Renal cortical epithelial cell (primary cell): ENCODE data around the gene IPO11. TPM values are rescaled to one million over a fixed set of nuclear protein-coding genes. Genes with fewer than 3 reads are reported as not detected.

Source experiments
- DNase-seq: peaks from one replicate; pipeline ENCODE4 v3.0.0-alpha.2; 2011; ENCODE audit warnings: low read depth
- total RNA-seq: library from RNA; depleted of rRNA; stranded (reverse); fragments of >200 nt; gene quantifications from 2 replicates; pipeline ENCODE4 v1.2.3, GENCODE V29; 2014

The IPO11 gene
- total RNA-seq: 22.1 and 31.6 TPM in 2 replicates

DNA sequence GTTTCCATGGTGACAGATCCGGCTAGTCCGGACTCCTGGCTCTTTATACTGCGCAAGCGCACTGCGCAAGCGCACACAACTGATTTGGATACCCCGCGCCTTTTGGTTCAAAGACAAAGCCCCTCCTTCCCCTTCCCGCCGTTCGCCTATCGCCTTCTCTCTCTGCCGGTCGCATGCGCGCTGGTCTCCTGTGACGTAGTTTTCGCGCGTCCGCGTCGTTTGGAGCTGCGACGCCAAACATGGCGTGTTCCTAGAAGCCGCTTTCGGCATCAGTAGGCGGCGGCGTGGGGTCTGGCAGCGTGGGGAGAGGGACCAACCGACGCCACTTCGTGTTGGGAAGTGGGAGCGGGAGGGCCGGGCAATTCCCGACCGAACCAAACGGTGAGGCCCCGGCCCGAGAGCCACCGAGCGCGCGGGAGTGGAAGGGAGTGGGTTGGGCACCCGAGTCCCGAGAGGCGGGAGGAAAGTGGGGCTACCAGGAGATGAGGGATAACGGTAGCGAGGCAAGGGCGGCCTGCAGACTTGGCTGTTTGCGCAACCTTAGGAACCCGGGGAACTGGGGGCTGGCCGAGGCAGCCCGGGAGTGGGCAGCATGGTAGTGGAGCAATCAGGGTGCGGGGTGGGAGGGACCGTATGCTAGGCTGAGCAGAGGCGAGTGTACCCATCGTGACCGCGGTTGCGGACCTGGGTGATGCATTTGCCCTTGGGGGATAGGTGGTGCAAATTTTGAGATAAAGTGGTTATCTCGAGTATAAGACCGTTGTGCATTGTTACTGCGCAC, at the start of gene IPO11:
Gene IPO11, plus strand, starts transcription at position 215 of the 781 bp plus-strand sequence. CDS start 24,517 bp downstream, outside the sequence.
- DNase-seq: peak; percentile 97

DNA sequence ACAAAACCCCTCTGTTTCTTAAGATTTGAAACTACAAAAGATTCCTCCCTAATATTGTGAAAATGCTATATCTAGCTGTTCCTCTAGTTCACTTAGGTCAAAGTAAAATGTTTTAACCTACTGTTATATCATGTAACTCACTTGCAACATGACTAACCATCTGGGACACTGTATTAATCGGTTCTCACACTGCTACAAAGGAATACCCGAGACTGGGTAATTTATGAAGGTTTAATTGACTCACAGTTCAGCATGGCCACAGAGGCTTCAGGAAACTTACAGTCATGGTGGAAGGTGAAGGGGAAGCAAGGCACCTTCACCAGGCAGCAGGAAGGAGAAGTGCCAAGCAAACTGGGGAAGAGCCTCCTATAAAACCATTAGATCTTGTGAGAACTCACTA, 43.5 kb upstream of the IPO11 start:
- no peak for DNase-seq

DNA sequence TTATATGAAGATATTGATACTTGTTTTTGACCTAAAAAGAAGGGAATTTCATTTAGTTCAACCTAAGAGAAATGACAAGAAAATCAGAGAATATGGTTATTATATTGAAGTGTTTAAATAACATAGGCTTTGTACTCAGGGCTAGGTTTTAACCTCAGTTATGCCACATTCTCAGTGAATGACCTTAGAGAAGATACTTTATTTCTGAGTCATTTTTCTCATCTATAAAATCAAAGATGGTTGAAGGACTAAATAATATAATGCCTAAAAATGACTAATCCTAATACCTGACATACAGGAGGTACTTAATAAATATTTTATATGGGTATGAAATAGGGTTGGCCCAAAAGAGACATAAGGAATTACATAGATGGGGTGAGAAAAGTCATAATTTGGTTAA, 41.2 kb upstream of the IPO11 start:
- no peak for DNase-seq

DNA sequence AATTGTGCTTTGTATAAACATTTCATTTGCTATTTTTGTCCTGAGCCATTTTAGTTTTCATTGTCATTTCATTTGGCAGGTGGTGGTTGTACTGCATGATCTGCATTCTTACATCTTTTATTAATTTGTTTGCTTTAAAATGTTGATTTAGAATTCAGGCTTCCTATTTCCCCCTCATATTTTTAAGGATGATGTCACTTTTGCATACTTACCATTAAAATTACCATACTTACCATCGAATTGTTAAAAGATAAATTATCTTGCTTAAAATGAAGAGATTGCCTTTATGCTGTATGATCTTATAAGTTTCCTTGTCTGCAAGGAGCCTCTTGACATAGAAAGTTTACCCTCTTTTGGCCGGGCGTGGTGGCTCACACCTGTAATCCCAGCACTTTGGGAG, 40.0 kb upstream of the IPO11 start:
- no peak for DNase-seq

DNA sequence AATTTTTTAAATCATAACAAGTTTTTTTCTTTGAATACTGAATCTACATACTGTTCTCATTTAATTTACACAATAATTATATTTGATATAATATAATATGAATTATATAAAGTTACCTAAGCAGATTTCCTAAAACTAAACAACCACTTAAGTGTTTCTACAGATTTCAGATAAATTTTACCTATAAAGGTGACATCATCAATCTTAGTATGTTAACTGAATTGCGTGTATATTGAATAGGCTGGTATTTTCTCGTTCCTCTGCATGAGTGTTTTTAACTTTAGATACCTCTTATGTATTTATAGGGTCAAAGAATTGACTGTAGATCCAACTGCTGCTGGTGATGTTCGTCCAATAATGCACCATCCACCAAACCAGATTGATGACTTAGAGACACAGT, 39.2 kb upstream of the IPO11 start:
- no peak for DNase-seq

DNA sequence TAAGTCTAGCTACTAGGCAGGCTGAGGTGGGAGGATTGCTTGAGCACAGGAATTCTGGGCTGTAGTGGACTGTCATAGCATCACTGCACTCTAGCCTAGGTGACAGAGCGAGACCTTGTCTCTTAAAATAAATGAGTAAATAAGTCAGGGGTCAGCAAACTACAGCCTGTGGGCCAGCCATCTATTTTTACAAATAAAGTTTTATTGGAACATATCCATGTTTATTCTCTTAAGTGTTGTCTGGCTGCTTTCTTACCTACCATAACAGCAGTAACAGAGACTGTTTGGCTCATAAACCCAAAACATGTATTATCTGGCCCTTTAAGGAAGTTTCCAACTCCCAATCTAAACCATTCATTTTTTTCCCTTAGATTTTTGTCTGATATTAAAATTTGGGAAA, 38.5 kb upstream of the IPO11 start:
- DNase-seq: no peak

- no peak for DNase-seq
These were observed 36.9 kb upstream of the IPO11 start for GRCh38 chr5:62375627-62376026.

GRCh38 chr5:62376064-62376463, 36.5 kb upstream of the IPO11 start:
- DNase-seq: peak; percentile 39

DNA sequence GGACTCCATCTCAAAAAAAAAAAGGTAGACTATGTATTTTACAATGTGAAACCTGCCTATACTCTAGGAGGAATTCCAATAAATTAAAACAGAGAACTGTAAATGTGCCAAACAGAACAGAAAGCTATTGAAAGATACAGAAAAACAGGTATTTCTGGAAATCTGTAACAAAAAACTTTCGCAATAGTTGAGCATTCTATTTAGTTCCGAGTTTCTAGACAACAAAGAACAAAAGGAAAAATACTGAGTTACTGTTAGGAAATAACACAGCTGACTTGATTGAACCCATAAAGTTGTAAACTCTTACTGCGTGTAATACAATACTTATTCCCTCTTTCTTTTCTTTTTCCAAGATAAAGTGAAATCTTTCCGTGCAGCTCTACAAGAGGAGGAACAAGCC, 27.4 kb upstream of the IPO11 start:
- DNase-seq: peak; percentile 68

- peak; percentile 30 for DNase-seq
These were observed 26.7 kb upstream of the IPO11 start for GRCh38 chr5:62385816-62386400.

DNA sequence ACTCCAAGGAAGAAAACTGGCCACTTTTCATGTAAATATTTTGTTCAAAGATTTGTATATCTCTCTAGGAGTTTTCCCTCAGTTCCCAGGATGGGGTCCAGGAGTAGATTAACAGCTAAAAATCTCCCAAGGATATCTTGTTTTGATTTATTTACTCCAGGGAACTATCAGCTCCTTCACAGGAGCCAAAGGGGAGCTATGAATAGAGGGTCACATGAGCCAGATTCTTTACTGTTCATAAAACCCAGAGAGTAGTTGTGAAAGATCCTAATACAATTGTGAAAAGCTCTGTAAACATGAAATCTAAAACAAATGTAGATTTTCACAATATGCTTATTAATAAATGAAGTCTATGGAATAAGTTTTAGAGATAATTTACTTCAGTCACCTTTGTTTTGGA, 25.7 kb upstream of the IPO11 start:
- no peak for DNase-seq

DNA sequence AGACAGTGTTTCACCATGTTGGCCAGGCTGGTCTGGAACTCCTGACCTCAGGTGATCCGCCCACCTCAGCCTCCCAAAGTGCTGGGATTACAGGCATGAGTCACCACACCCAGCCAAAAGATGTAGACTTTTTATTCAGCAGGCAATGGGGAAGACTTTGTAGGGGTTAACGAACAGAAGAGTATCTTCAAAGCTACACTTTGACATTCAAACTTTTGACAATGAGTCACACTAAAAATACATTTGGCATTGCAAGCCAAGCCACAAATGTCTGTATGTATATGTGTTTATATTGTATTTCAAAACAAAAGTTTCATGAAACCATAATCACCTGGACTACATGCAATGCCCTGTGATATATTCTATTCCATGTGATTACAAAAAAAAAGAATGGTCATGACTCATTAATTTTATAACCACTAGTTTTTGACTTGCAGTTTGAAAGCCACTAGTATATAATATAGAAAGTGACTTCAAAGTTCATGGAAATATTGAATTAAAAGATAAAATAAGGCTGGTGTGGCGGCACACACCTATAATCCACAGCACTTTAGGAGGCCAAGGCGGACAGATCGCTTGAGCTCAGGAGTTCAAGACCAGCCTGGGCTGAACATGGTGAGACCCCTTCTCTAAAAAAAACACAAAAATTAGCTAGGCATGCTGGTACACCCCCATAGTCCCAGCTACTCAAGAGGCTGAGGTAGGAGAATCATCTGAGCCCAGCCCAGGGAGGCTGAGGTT, 17.2 kb upstream of the IPO11 start:
- DNase-seq: peak; percentile 22

- peak; percentile 94 for DNase-seq
These were observed 8.9 kb upstream of the IPO11 start, which contains the start of gene DIMT1 for GRCh38 chr5:62403411-62404250. TSS of gene DIMT1 (minus strand) at chr5:62403905. CDS start at chr5:62403772, 133 bp downstream.

GRCh38 chr5:62413711-62414110, 1.1 kb downstream of the IPO11 start:
- DNase-seq: no peak

DNA sequence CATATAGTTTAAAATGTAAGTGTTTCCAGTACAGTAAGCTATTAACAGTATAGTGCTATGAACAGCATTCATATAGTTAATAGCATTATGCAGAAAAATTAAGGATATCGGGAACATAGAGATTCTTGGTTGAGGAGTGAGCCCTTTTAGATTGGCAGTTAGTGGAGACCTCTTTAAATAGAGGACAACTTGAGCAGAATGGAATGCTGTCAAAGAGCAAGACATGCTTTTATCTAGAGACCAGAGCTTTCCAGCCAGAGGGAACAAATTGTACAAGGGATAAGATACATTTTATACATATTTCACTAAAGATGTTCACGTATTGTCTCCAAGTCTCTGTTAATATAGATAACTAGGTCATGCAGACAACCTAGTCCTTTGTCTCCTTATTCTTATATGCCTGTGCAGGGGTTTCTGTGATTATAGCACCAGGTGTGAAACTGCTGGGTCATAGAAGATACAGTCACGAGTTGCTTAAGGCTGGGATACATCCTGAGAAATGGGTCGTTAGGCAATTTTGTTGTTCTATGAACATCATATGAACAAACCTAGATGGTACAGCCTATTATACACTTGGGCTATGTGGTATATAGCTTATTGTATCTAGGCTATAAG, 6.0 kb downstream of the IPO11 start:
- no peak for DNase-seq

GRCh38 chr5:62419609-62420008, 7.0 kb downstream of the IPO11 start:
- DNase-seq: no peak

GRCh38 chr5:62421414-62421813, 8.9 kb downstream of the IPO11 start:
- DNase-seq: no peak

- DNase-seq: no peak
These were observed 12.2 kb downstream of the IPO11 start for GRCh38 chr5:62424763-62425162.

DNA sequence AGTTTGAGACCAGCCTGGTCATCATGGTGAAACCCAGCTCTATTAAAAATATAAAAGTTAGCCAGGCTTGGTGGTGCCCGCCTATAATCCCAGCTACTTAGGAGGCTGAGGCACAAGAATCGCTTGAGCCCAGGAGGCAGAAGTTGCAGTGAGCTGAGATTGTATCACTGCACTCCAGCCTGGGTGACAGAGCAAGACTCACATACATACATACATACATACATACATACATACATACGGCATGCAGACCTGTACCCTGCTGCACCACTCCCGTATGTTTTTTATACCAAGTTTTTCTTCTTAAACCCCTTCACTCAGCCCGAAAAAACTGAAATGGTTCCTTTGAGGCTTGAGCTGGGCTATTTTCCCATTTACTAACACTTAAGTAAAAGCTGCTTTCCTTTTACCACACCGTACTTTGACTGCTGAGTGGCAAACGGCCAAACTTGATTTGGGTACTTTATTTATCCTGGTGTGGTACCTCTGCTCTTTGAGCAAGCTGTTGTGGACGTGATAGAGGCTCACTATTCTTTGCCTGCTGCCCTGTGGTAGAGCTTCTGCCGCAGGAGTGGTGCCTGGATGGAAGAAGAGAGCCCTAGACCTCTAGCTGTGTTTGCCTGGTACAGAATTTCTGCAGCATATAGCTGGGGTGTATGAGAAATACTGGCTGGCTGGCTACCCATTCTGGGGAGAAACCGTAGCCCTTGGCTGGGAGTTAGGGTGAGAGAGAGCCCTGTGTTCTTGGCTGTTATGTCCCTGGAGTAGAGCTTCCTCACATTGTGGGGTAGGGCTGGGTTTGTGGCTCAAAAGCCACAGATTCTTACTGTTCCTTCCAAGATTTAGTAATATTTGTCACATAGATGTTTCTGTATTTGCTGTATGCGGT, 19.4 kb downstream of the IPO11 start:
- no peak for DNase-seq

GRCh38 chr5:62432621-62433064, 20.1 kb downstream of the IPO11 start:
- no peak for DNase-seq
